Suppressor macrophage treated with lipopolysaccharide for 1 hour (primary cell): ENCODE measurements around the gene TSKU.
"Not testable (repeated sequence)": the region's sequence is repeated elsewhere in the genome, so short reads cannot be mapped to it uniquely, and the experiment has no call there.

ENCODE experiments used
- DNase-seq, 3 donors: peaks; one replicate each; pipeline ENCODE4 v3.0.0-alpha.2; 2020 to 2022

Gene TSKU

GRCh38 chr11:76789443-76789719 lies 6.2 kb downstream of the TSKU start:
- no peak for DNase-seq

GRCh38 chr11:76790251-76790650 lies 7.1 kb downstream of the TSKU start:
- DNase-seq, result no peak

GRCh38 chr11:76791002-76791770 lies 8.0 kb downstream of the TSKU start:
- DNase-seq, result not testable (repeated sequence)

GRCh38 chr11:76791861-76792260 lies 8.7 kb downstream of the TSKU start:
- DNase-seq, result peak; percentile 73 to 78 (median 74)

GRCh38 chr11:76792505-76793264 lies 9.5 kb downstream of the TSKU start:
- no peak for DNase-seq

GRCh38 chr11:76793391-76794291 lies 10.5 kb downstream of the TSKU start:
- no peak for DNase-seq

GRCh38 chr11:76794371-76795289 lies 11.5 kb downstream of the TSKU start:
- DNase-seq, result no peak

- no peak for DNase-seq
Measured at GRCh38 chr11:76795290-76795935, 12.3 kb downstream of the TSKU start.

- no peak for DNase-seq
Measured at GRCh38 chr11:76795936-76796441, 12.8 kb downstream of the TSKU start.

GRCh38 chr11:76796511-76797198 lies 13.5 kb downstream of the TSKU start:
- no peak for DNase-seq

GRCh38 chr11:76797341-76798201 lies 14.4 kb downstream of the TSKU start:
- DNase-seq, result no peak

- no peak for DNase-seq
Measured at GRCh38 chr11:76798202-76798581, 15.0 kb downstream of the TSKU start.

GRCh38 chr11:76798671-76799065 lies 15.5 kb downstream of the TSKU start:
- no peak for DNase-seq

GRCh38 chr11:76799066-76799804 lies 16.1 kb downstream of the TSKU start:
- peak; percentile 82 to 92 (median 85) for DNase-seq

- DNase-seq, result no peak
Measured at GRCh38 chr11:76800466-76801200, 17.5 kb downstream of the TSKU start.

GRCh38 chr11:76801225-76801624 lies 18.1 kb downstream of the TSKU start:
- DNase-seq, result no peak

- DNase-seq, result no peak
Measured at GRCh38 chr11:76801736-76802135, 18.6 kb downstream of the TSKU start.

- DNase-seq, result no peak
Measured at GRCh38 chr11:76802151-76802550, 19.0 kb downstream of the TSKU start.

- DNase-seq, result no peak
Measured at GRCh38 chr11:76802621-76803020, 19.5 kb downstream of the TSKU start.
